B cell (primary cell): ENCODE data around the gene HNRNPF. TPM values are rescaled to one million over a fixed set of nuclear protein-coding genes. Genes with fewer than 3 reads are reported as not detected.

Experiments
- ATAC-seq: fragments of 200-7000 bp; cut with Tn5 transposase; one replicate; pipeline ENCODE4 v1.10.0; 2021; ENCODE audit warnings: low read depth, mild to moderate bottlenecking, moderate number of reproducible peaks, moderate library complexity
- CTCF ChIA-PET: fragments of 350-600 bp; sonication (Branson Sonifier 250); formaldehyde crosslinking; loops from one replicate; lab custom pipeline; 2021; ENCODE audit warnings: antibody characterized with exemption, inconsistent platforms; lab: Charles Lee
- POLR2A ChIA-PET: fragments of 350-600 bp; sonication (Branson Sonifier 250); formaldehyde crosslinking; loops from one replicate; lab custom pipeline; 2021; ENCODE audit warnings: antibody characterized with exemption; lab: Charles Lee
- DNase-seq: peaks from one replicate; pipeline ENCODE4 v3.0.0; 2013
- H2AFZ ChIP-seq: 2 replicates; pipeline ENCODE4 v1.6.1; 2012; ENCODE audit warnings: mild to moderate bottlenecking, low read depth, low read length; ENCODE audit not compliant: insufficient read depth, poor library complexity, severe bottlenecking
- H3K27ac ChIP-seq, 2 donors: 1 replicate in 1 of 2; 2 replicates in 1 of 2; pipeline ENCODE4 v1.5.1; 2012 to 2013; ENCODE audit warnings: low read length in 2 of 2, mild to moderate bottlenecking in 2 of 2, moderate library complexity in 1 of 2
- H3K27me3 ChIP-seq, 4 experiments: fragments of 200-600 bp in 1 of 4; sonication (generic) in 1 of 4; replicated peaks in 1 of 4; 1 replicate in 2 of 4; 2 replicates in 2 of 4; pipeline versions ENCODE4 v1.6.1 to v1.7.0; 2013 to 2016; ENCODE audit warnings: low read length in 3 of 4, mild to moderate bottlenecking in 2 of 4, mixed read lengths in 1 of 4, moderate library complexity in 1 of 4; ENCODE audit not compliant: insufficient read depth in 4 of 4, control insufficient read depth in 3 of 4; ENCODE audit errors: control extremely low read depth in 1 of 4
- H3K36me3 ChIP-seq, 2 experiments: replicated peaks in 1 of 2; 1 replicate in 1 of 2; 2 replicates in 1 of 2; pipeline versions ENCODE4 v1.6.1 to v1.7.1; 2013; ENCODE audit warnings: low read length in 1 of 2; ENCODE audit not compliant: insufficient read depth in 2 of 2, control insufficient read depth in 1 of 2; ENCODE audit errors: control extremely low read depth in 1 of 2, extremely low read depth in 1 of 2
- H3K4me1 ChIP-seq, 2 donors: fragments of 200-600 bp in 1 of 2; sonication (generic) in 1 of 2; 1 replicate in 1 of 2; 2 replicates in 1 of 2; pipeline versions ENCODE4 v1.5.1 to v1.6.1; 2013 to 2017; ENCODE audit warnings: low read length in 2 of 2; ENCODE audit not compliant: control insufficient read depth in 2 of 2, insufficient read depth in 2 of 2
- H3K4me2 ChIP-seq: replicated peaks from 2 replicates; pipeline ENCODE3; 2012; ENCODE audit warnings: mild to moderate bottlenecking, low read depth, low read length; ENCODE audit not compliant: poor library complexity, severe bottlenecking
- H3K4me3 ChIP-seq, 5 experiments: fragments of 200-600 bp in 1 of 5; sonication (generic) in 1 of 5; 1 replicate in 3 of 5; 2 replicates in 2 of 5; pipeline versions ENCODE4 v1.5.1 to v1.7.0; 2011 to 2016; ENCODE audit warnings: low read length in 4 of 5, mild to moderate bottlenecking in 4 of 5, low read depth in 2 of 5, control low read depth in 1 of 5, moderate library complexity in 1 of 5; ENCODE audit not compliant: insufficient read depth in 1 of 5; ENCODE audit errors: control extremely low read depth in 1 of 5, extremely low read depth in 1 of 5
- H3K79me2 ChIP-seq: fragments of 200-600 bp; sonication (generic); one replicate; pipeline ENCODE4 v1.6.0; 2016; ENCODE audit warnings: low read length; ENCODE audit not compliant: control insufficient read depth, insufficient read depth
- H3K9ac ChIP-seq: fragments of 200-600 bp; sonication (generic); 2 replicates; pipeline ENCODE4 v1.6.1; 2017; ENCODE audit warnings: mild to moderate bottlenecking, low read length, moderate library complexity
- H3K9me3 ChIP-seq, 3 donors: one replicate each; pipeline versions ENCODE4 v1.6.1 to v1.7.1; 2013; ENCODE audit warnings: low read length in 2 of 3; ENCODE audit not compliant: control insufficient read depth in 2 of 3, insufficient read depth in 1 of 3; ENCODE audit errors: control extremely low read depth in 1 of 3
- H4K20me1 ChIP-seq: 2 replicates; pipeline ENCODE4 v1.6.0; 2012; ENCODE audit warnings: mild to moderate bottlenecking, low read length; ENCODE audit not compliant: insufficient read depth, control insufficient read depth, poor library complexity, severe bottlenecking
- H3K27ac Mint-ChIP-seq: one replicate; pipeline ENCODE4 v1.8.0; 2021; ENCODE audit warnings: mixed read lengths
- H3K27me3 Mint-ChIP-seq: one replicate; pipeline ENCODE4 v1.8.0; 2021; ENCODE audit warnings: mixed read lengths
- H3K4me1 Mint-ChIP-seq: one replicate; pipeline ENCODE4 v1.8.0; 2021; ENCODE audit warnings: mixed read lengths
- H3K4me3 Mint-ChIP-seq: one replicate; pipeline ENCODE4 v1.8.0; 2021; ENCODE audit warnings: mixed read lengths
- H3K9me3 Mint-ChIP-seq: one replicate; pipeline ENCODE4 v1.8.0; 2022; ENCODE audit warnings: mixed read lengths; ENCODE audit not compliant: insufficient read depth
- CTCF ChIP-seq: fragments of 200-600 bp; IDR thresholded peaks from one replicate; pipeline ENCODE4 v1.8.0; 2022; ENCODE audit warnings: antibody characterized with exemption, mild to moderate bottlenecking
- EZH2 ChIP-seq: IDR thresholded peaks from 2 replicates; pipeline ENCODE4 v1.6.1; 2012; ENCODE audit warnings: borderline replicate concordance, low read depth, mild to moderate bottlenecking, moderate library complexity, low read length; ENCODE audit not compliant: insufficient read depth, poor library complexity, severe bottlenecking
- WGBS: methylation state at CpG from one replicate; pipeline ENCODE4 v1.1.5; 2013; ENCODE audit warnings: missing lambda C conversion rate; ENCODE audit not compliant: insufficient coverage; 5-methylcytosine and 5-hydroxymethylcytosine counted together
- intact Hi-C: fragments of 100-400 bp; cut with micrococcal nuclease; formaldehyde crosslinking; loops from one replicate; pipeline ENCODE4 v1.10.0; 2022
- polyA plus RNA-seq: library from polyadenylated mRNA; depleted of rRNA; stranded (reverse); fragments of >200 nt; gene quantifications from 2 replicates; pipeline ENCODE4 v1.2.3, GENCODE V29; 2012
- total RNA-seq, 2 donors: library from RNA; stranded (reverse); fragments of 120-200 nt in 1 of 2; gene quantifications; 1 replicate in 1 of 2; 2 replicates in 1 of 2; pipeline versions ENCODE4 v1.2.3 to v1.2.4, GENCODE V29; 2013 to 2022

HNRNPF gene
- total and polyA plus RNA-seq, 2 donors (not counting 1 experiment from before 2014, with no cell fraction given) = 76.7 to 161 TPM

GRCh38 chr10:43389867-43390266 is 19.1 kb downstream of the HNRNPF start:
- H3K27me3 Mint-ChIP-seq = no peaks in the 10 kb centered on the region
- Histone ChIP-seq H3K4me2 (no peak overlapping the region), H3K4me1 (peaks cover 19 to 30% of the 10 kb centered on the region in 2 donors), H2AFZ (no peak overlapping the region), H3K9ac (no peak overlapping the region), H3K4me3 (no peak overlapping the region), H3K27me3 (no peaks in the 10 kb centered on the region), H3K79me2 (peaks cover 64% of the 10 kb centered on the region), H3K36me3 (peaks cover 24 to 81% of the 10 kb centered on the region in 2 experiments), H3K27ac (no peak overlapping the region), H3K9me3 (no peaks in the 10 kb centered on the region), H4K20me1 (peaks cover 83% of the 10 kb centered on the region)
- TF ChIP-seq EZH2 = no peak
- no peak for TF ChIP-seq CTCF
- H3K9me3 Mint-ChIP-seq = no peaks in the 10 kb centered on the region
- ChIA-PET CTCF (interaction anchor here (1.4 to 2.3 kb wide), 3 partner anchors 11 to 18 kb away, joined by 7 to 8 read pairs (median 7); no protein-coding TSS in a partner anchor), POLR2A (interaction anchor here (2.5 kb wide), 1 partner anchor 18 kb away, joined by 6 read pairs; no protein-coding TSS in a partner anchor)
- DNase-seq (no peak), ATAC-seq (no peak)
- H3K4me3 Mint-ChIP-seq = no peak overlapping the region
- intact Hi-C loops = loop anchor here (2.0 kb wide), 1 partner anchor 15 kb away; no protein-coding TSS in a partner anchor
- H3K27ac Mint-ChIP-seq = no peak overlapping the region
- WGBS = 89% methylated on average over 3 of the region's 3 CpGs
- H3K4me1 Mint-ChIP-seq = peaks cover 56% of the 10 kb centered on the region

GRCh38 chr10:43387678-43388032 is 21.3 kb downstream of the HNRNPF start:
- TF ChIP-seq CTCF = no peak
- no peak for TF ChIP-seq EZH2
- intact Hi-C loops = no loop called here
- H3K9me3 Mint-ChIP-seq = no peaks in the 10 kb centered on the region
- no peak overlapping the region for H3K4me3 Mint-ChIP-seq
- H3K27me3 Mint-ChIP-seq = no peaks in the 10 kb centered on the region
- Histone ChIP-seq H3K4me1 (peaks cover 11 to 15% of the 10 kb centered on the region in 2 donors), H3K27ac (peak overlapping the region in 1 of 2 donors; percentile 50), H3K79me2 (peaks cover 43% of the 10 kb centered on the region), H3K9me3 (no peaks in the 10 kb centered on the region), H3K4me2 (no peak overlapping the region), H3K9ac (no peak overlapping the region), H3K27me3 (no peaks in the 10 kb centered on the region), H4K20me1 (peaks cover 75% of the 10 kb centered on the region), H3K4me3 (no peak overlapping the region), H3K36me3 (peaks cover 20 to 64% of the 10 kb centered on the region in 2 experiments), H2AFZ (no peak overlapping the region)
- CTCF ChIA-PET = interaction anchor here (0.6 to 0.7 kb wide), 3 partner anchors 48 to 178 kb away, joined by 3 to 4 read pairs (median 3); no protein-coding TSS in a partner anchor
- ATAC-seq = no peak
- no peak for DNase-seq
- H3K4me1 Mint-ChIP-seq = peaks cover 42% of the 10 kb centered on the region
- POLR2A ChIA-PET = no interaction called here
- WGBS = 24% methylated on average over 3 of the region's 5 CpGs
- H3K27ac Mint-ChIP-seq = peak overlapping the region; percentile 60
